GM23248 (cell line): ENCODE data around the gene ARFGEF2. TPM values are rescaled to one million over a fixed set of nuclear protein-coding genes. Genes with fewer than 3 reads are reported as not detected.
"Not testable (repeated sequence)": the region's sequence is repeated elsewhere in the genome, so short reads cannot be mapped to it uniquely, and the experiment has no call there.

Experiments
- DNase-seq: peaks from one replicate; pipeline ENCODE4 v3.0.0-alpha.2; 2015
- H2AFZ ChIP-seq: fragments of 200-600 bp; sonication (generic); 2 replicates; pipeline ENCODE4 v1.6.1; 2016; ENCODE audit warnings: antibody characterized with exemption
- H3F3A ChIP-seq: fragments of 200-600 bp; sonication (generic); 2 replicates; pipeline ENCODE4 v1.6.1; 2016; ENCODE audit warnings: mild to moderate bottlenecking, antibody characterized with exemption, mixed run types; ENCODE audit not compliant: insufficient read depth
- H3K27ac ChIP-seq: fragments of 200-600 bp; sonication (generic); 2 replicates; pipeline ENCODE4 v1.5.1; 2016; ENCODE audit warnings: mild to moderate bottlenecking
- H3K27me3 ChIP-seq: fragments of 200-600 bp; sonication (generic); replicated peaks from 2 replicates; pipeline ENCODE4 v1.6.1; 2016; ENCODE audit warnings: mild to moderate bottlenecking; ENCODE audit not compliant: insufficient read depth
- H3K36me3 ChIP-seq: fragments of 200-600 bp; sonication (generic); 2 replicates; pipeline ENCODE4 v1.6.1; 2016; ENCODE audit warnings: low read depth, mild to moderate bottlenecking
- H3K4me1 ChIP-seq: fragments of 200-600 bp; sonication (generic); 2 replicates; pipeline ENCODE4 v1.6.1; 2016; ENCODE audit warnings: mild to moderate bottlenecking; ENCODE audit not compliant: insufficient read depth
- H3K4me2 ChIP-seq: fragments of 200-600 bp; sonication (generic); one replicate; pipeline ENCODE4 v1.6.1; 2016; ENCODE audit warnings: mild to moderate bottlenecking; ENCODE audit not compliant: unreplicated experiment
- H3K4me3 ChIP-seq: fragments of 200-600 bp; sonication (generic); 2 replicates; pipeline ENCODE4 v1.5.1; 2016; ENCODE audit warnings: mild to moderate bottlenecking
- H3K79me2 ChIP-seq: fragments of 200-600 bp; sonication (generic); 2 replicates; pipeline ENCODE4 v1.6.1; 2016; ENCODE audit warnings: mild to moderate bottlenecking; ENCODE audit not compliant: insufficient read depth
- H3K9ac ChIP-seq: fragments of 200-600 bp; sonication (generic); 2 replicates; pipeline ENCODE4 v1.6.1; 2016; ENCODE audit warnings: mild to moderate bottlenecking
- H3K9me2 ChIP-seq: fragments of 200-600 bp; sonication (generic); 2 replicates; pipeline ENCODE4 v1.6.1; 2016; ENCODE audit warnings: mixed run types, mild to moderate bottlenecking, moderate library complexity; ENCODE audit not compliant: insufficient read depth
- H3K9me3 ChIP-seq: fragments of 200-600 bp; sonication (generic); one replicate; pipeline ENCODE4 v1.6.1; 2017; ENCODE audit warnings: low read depth
- H4K20me1 ChIP-seq: fragments of 200-600 bp; sonication (generic); 2 replicates; pipeline ENCODE4 v1.6.0; 2016; ENCODE audit not compliant: insufficient read depth
- EZH2 ChIP-seq: fragments of 200-600 bp; sonication (generic); IDR thresholded peaks from 2 replicates; pipeline ENCODE4 v1.6.1; 2018; ENCODE audit warnings: antibody characterized with exemption, mild to moderate bottlenecking; ENCODE audit not compliant: insufficient read depth, poor library complexity, severe bottlenecking
- EZH2phosphoT487 ChIP-seq: fragments of 200-600 bp; sonication (generic); IDR thresholded peaks from 2 replicates; pipeline ENCODE4 v1.6.1; 2018; ENCODE audit warnings: antibody characterized with exemption, moderate library complexity, mild to moderate bottlenecking, low read depth; ENCODE audit not compliant: insufficient read depth
- WGBS, 2 experiments: methylation state at CpG; one replicate each; pipeline ENCODE4 v1.1.6; 2015 to 2017; ENCODE audit warnings: low lambda C conversion rate in 2 of 2, low coverage in 1 of 2; ENCODE audit errors: missing lambda C conversion rate in 2 of 2; 5-methylcytosine and 5-hydroxymethylcytosine counted together
- in situ Hi-C: fragments of 300-500 bp; cut with MboI; formaldehyde crosslinking; loops from 2 replicates; pipeline ENCODE4 v1.15.0; 2020
- polyA plus RNA-seq: library from polyadenylated mRNA; unstranded; fragments of >200 nt; fragmentation: Nextera tagmentation; extraction: Ambion mirVana; gene quantifications from 2 replicates; pipeline ENCODE4 v1.2.1, GENCODE V29; 2016
- small RNA-seq: library from RNA; depleted of rRNA; stranded (forward); fragments of <200 nt; gene quantifications from one replicate; pipeline ENCODE3, GENCODE V24; 2014; ENCODE audit warnings: low read depth, low replicate concordance
- total RNA-seq: library from RNA; depleted of rRNA; stranded (reverse); fragments of >200 nt; shearing (Covaris generic); gene quantifications from 2 replicates; pipeline ENCODE4 v1.2.3, GENCODE V29; 2014; rRNA removed

ARFGEF2 gene
- total and polyA plus RNA-seq, 2 experiments from 2014 or later: 7.0 to 30.6 TPM

GRCh38 chr20:49074521-49074920 is 153.0 kb downstream of the ARFGEF2 start:
- Histone ChIP-seq H3K27ac (no peak overlapping the region), H3F3A (no peaks in the 10 kb centered on the region), H3K36me3 (peaks cover 56% of the 10 kb centered on the region), H3K4me2 (no peak overlapping the region), H3K9ac (no peak overlapping the region), H3K79me2 (no peaks in the 10 kb centered on the region), H3K9me3 (no peaks in the 10 kb centered on the region), H3K9me2 (no peaks in the 10 kb centered on the region), H2AFZ (no peak overlapping the region), H3K4me3 (no peak overlapping the region), H4K20me1 (no peaks in the 10 kb centered on the region), H3K27me3 (no peaks in the 10 kb centered on the region), H3K4me1 (no peaks in the 10 kb centered on the region)
- no peak for DNase-seq
- WGBS, 2 experiments: 75 to 79% methylated on average over 2 of the region's 2 CpGs
- no peak for TF ChIP-seq EZH2phosphoT487
- no peak for TF ChIP-seq EZH2
- in situ Hi-C loops: no loop called here

- Histone ChIP-seq H3K27ac (no peak overlapping the region), H3F3A (no peaks in the 10 kb centered on the region), H3K27me3 (no peaks in the 10 kb centered on the region), H4K20me1 (no peaks in the 10 kb centered on the region), H3K4me1 (no peaks in the 10 kb centered on the region), H3K9ac (no peak overlapping the region), H2AFZ (no peak overlapping the region), H3K79me2 (no peaks in the 10 kb centered on the region), H3K4me3 (no peak overlapping the region), H3K4me2 (no peak overlapping the region), H3K36me3 (peaks cover 43% of the 10 kb centered on the region), H3K9me2 (no peaks in the 10 kb centered on the region), H3K9me3 (no peaks in the 10 kb centered on the region)
- no peak for DNase-seq
- TF ChIP-seq EZH2phosphoT487 (no peak), EZH2 (no peak)
- in situ Hi-C loops: no loop called here
- 86 to 89% methylated on average over 3 of the region's 3 CpGs for WGBS, 2 experiments
These were observed 156.8 kb downstream of the ARFGEF2 start for GRCh38 chr20:49078310-49078709.

- H3K79me2 ChIP-seq, H3K4me1 ChIP-seq, H3K27me3 ChIP-seq, in situ Hi-C loops, H3K4me2 ChIP-seq, H4K20me1 ChIP-seq, H3K9me3 ChIP-seq, H2AFZ ChIP-seq, H3K27ac ChIP-seq, H3K9me2 ChIP-seq, H3F3A ChIP-seq, DNase-seq, H3K9ac ChIP-seq, H3K4me3 ChIP-seq: not testable (repeated sequence)
- peaks cover 59% of the 10 kb centered on the region for H3K36me3 ChIP-seq
- WGBS, 2 experiments: 98 to 99% methylated on average over 12 of the region's 12 CpGs
These were observed 160.8 kb downstream of the ARFGEF2 start for GRCh38 chr20:49082295-49082694.

Small RNA genes lying within 50 kb of the gene (small RNA-seq; reads per million reads assigned to genes)
- gene SNAP23P1: not detected

Other genes starting within 250 kb of the ARFGEF2 start
- gene PREX1, start 93.7 kb upstream of the ARFGEF2 start, total RNA-seq: 0.63 and 0.65 TPM in 2 replicates
- 0.13 and 0.18 TPM in 2 replicates for gene PREX1, start 93.7 kb upstream of the ARFGEF2 start, polyA plus RNA-seq
- gene CSE1L, start 124.6 kb downstream of the ARFGEF2 start, total RNA-seq: 90.2 and 96.9 TPM in 2 replicates
- 75.2 and 77.5 TPM in 2 replicates for gene CSE1L, start 124.6 kb downstream of the ARFGEF2 start, polyA plus RNA-seq